HG03039 (cell line): ENCODE measurements around the gene SMOC2.

ENCODE experiments used
- ATAC-seq: cut with Tn5 transposase; IDR thresholded peaks from one replicate; pipeline ENCODE4 v1.9.1; 2021; ENCODE audit warnings: mild to moderate bottlenecking, moderate library complexity; ENCODE audit not compliant: unreplicated experiment

SMOC2 gene

GRCh38 chr6:168641446-168641845 is 200.5 kb downstream of the SMOC2 start:
- no peak for ATAC-seq

- no peak for ATAC-seq
These were observed 202.4 kb downstream of the SMOC2 start for GRCh38 chr6:168643401-168643800.

GRCh38 chr6:168645326-168645725 is 204.3 kb downstream of the SMOC2 start:
- ATAC-seq, result no peak

- no peak for ATAC-seq
These were observed 206.3 kb downstream of the SMOC2 start for GRCh38 chr6:168647271-168647670.

- ATAC-seq, result no peak
These were observed 207.5 kb downstream of the SMOC2 start for GRCh38 chr6:168648240-168649125.

GRCh38 chr6:168649209-168649608 is 208.2 kb downstream of the SMOC2 start:
- no peak for ATAC-seq

- no peak for ATAC-seq
These were observed 209.7 kb downstream of the SMOC2 start for GRCh38 chr6:168650671-168651111.

GRCh38 chr6:168655462-168656152 is 214.6 kb downstream of the SMOC2 start:
- no peak for ATAC-seq

GRCh38 chr6:168658059-168658458 is 217.1 kb downstream of the SMOC2 start:
- ATAC-seq, result no peak

GRCh38 chr6:168660400-168660945 is 219.5 kb downstream of the SMOC2 start:
- no peak for ATAC-seq

GRCh38 chr6:168662301-168662936 is 221.4 kb downstream of the SMOC2 start:
- no peak for ATAC-seq

GRCh38 chr6:168663041-168663440 is 222.1 kb downstream of the SMOC2 start:
- no peak for ATAC-seq

- no peak for ATAC-seq
These were observed 224.0 kb downstream of the SMOC2 start for GRCh38 chr6:168664956-168665355.

- no peak for ATAC-seq
These were observed 225.2 kb downstream of the SMOC2 start for GRCh38 chr6:168666170-168666569.

- no peak for ATAC-seq
These were observed 225.9 kb downstream of the SMOC2 start for GRCh38 chr6:168666699-168667427.

GRCh38 chr6:168667428-168667805 is 226.4 kb downstream of the SMOC2 start:
- no peak for ATAC-seq

GRCh38 chr6:168670401-168670985 is 229.5 kb downstream of the SMOC2 start:
- no peak for ATAC-seq

- no peak for ATAC-seq
These were observed 230.3 kb downstream of the SMOC2 start for GRCh38 chr6:168671028-168671862.

- no peak for ATAC-seq
These were observed 231.0 kb downstream of the SMOC2 start for GRCh38 chr6:168671863-168672546.
